Thyroid gland (tissue), 4 donors: ENCODE results near the gene SH2D1B.

Experiments used
- CTCF ChIP-seq, 6 experiments: fragments of 200-600 bp in 3 of 6; fragments of 450-650 bp in 3 of 6; sonication (generic) in 3 of 6; IDR thresholded peaks; one replicate each; pipeline ENCODE4 v1.5.1; 2016 to 2019; ENCODE audit warnings: antibody characterized with exemption in 6 of 6, mild to moderate bottlenecking in 2 of 6, inconsistent platforms in 1 of 6, moderate library complexity in 1 of 6
- POLR2A ChIP-seq, 2 donors: fragments of 450-650 bp; IDR thresholded peaks; one replicate each; pipeline ENCODE4 v1.6.1; 2017; ENCODE audit warnings: antibody characterized with exemption in 2 of 2, mild to moderate bottlenecking in 2 of 2, moderate library complexity in 1 of 2

GRCh38 chr1:162373072-162373427, 38.9 kb downstream of the SH2D1B start:
- TF ChIP-seq POLR2A (IDR thresholded peaks at IDR 0.05), result no peak
- no peak for TF ChIP-seq CTCF (IDR thresholded peaks at IDR 0.05)
